Osteocyte (in vitro differentiated cells): ENCODE measurements around the gene MED31. TPM values are rescaled to one million over a fixed set of nuclear protein-coding genes. Genes with fewer than 3 reads are reported as not detected.

Experiments
- DNase-seq: peaks from one replicate; pipeline ENCODE4 v3.0.0; 2021; ENCODE audit warnings: mixed read lengths; ENCODE audit not compliant: unreplicated experiment; ENCODE audit errors: extremely low spot score
- H3K27ac Mint-ChIP-seq: one replicate; pipeline ENCODE4 v1.8.0; 2021; ENCODE audit warnings: mild to moderate bottlenecking, mixed read lengths; ENCODE audit not compliant: unreplicated experiment
- H3K27me3 Mint-ChIP-seq: one replicate; pipeline ENCODE4 v1.8.0; 2021; ENCODE audit warnings: mixed read lengths; ENCODE audit not compliant: unreplicated experiment
- H3K36me3 Mint-ChIP-seq: one replicate; pipeline ENCODE4 v1.8.0; 2021; ENCODE audit warnings: mixed read lengths; ENCODE audit not compliant: unreplicated experiment
- H3K4me1 Mint-ChIP-seq: one replicate; pipeline ENCODE4 v1.8.0; 2021; ENCODE audit warnings: mixed read lengths; ENCODE audit not compliant: unreplicated experiment
- H3K4me3 Mint-ChIP-seq: one replicate; pipeline ENCODE4 v1.8.0; 2021; ENCODE audit warnings: mild to moderate bottlenecking, moderate library complexity, mixed read lengths; ENCODE audit not compliant: unreplicated experiment
- H3K9me3 Mint-ChIP-seq: one replicate; pipeline ENCODE4 v1.8.0; 2021; ENCODE audit warnings: mixed read lengths; ENCODE audit not compliant: unreplicated experiment
- total RNA-seq: library from RNA; stranded (reverse); gene quantifications from 2 replicates; pipeline ENCODE4 v1.2.1, GENCODE V29; 2021
- TF ChIP-seq, protein P1 (sequence below): fragments of 200-600 bp; sonication (generic); IDR thresholded peaks from 2 replicates; pipeline ENCODE4 v1.5.0; 2021; ENCODE audit warnings: antibody characterized with exemption, mild to moderate bottlenecking, moderate library complexity

MED31 gene
- total RNA-seq, 1 donor from 2014 or later: 17.4 TPM

DNA sequence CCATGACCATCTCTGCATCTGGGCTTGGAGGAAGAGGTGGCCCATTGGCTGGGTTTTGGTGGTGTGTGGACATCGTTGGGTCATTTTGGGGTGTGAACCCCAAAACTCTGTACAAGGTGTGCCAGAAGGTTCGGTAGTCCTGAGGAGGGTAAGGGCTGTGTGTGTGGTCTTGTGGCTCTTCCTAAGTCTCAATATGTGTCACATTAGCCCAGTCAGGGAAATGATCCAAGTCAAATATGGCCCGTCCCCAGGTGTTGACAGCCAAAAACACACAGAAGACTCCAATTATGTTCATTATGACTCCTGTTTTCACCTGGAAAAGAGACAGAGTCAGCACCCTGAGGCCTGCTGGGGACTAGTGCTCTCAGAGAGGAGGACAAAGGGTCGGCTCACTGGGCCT lies 34.6 kb upstream of the MED31 start:
- Mint-ChIP-seq H3K27ac (no peak overlapping the region), H3K27me3 (no peaks in the 10 kb centered on the region), H3K36me3 (no peaks in the 10 kb centered on the region), H3K4me3 (no peak overlapping the region), H3K4me1 (no peaks in the 10 kb centered on the region), H3K9me3 (no peaks in the 10 kb centered on the region)
- DNase-seq: no peak
- TF ChIP-seq, protein P1, sequence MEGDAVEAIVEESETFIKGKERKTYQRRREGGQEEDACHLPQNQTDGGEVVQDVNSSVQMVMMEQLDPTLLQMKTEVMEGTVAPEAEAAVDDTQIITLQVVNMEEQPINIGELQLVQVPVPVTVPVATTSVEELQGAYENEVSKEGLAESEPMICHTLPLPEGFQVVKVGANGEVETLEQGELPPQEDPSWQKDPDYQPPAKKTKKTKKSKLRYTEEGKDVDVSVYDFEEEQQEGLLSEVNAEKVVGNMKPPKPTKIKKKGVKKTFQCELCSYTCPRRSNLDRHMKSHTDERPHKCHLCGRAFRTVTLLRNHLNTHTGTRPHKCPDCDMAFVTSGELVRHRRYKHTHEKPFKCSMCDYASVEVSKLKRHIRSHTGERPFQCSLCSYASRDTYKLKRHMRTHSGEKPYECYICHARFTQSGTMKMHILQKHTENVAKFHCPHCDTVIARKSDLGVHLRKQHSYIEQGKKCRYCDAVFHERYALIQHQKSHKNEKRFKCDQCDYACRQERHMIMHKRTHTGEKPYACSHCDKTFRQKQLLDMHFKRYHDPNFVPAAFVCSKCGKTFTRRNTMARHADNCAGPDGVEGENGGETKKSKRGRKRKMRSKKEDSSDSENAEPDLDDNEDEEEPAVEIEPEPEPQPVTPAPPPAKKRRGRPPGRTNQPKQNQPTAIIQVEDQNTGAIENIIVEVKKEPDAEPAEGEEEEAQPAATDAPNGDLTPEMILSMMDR: no peak

DNA sequence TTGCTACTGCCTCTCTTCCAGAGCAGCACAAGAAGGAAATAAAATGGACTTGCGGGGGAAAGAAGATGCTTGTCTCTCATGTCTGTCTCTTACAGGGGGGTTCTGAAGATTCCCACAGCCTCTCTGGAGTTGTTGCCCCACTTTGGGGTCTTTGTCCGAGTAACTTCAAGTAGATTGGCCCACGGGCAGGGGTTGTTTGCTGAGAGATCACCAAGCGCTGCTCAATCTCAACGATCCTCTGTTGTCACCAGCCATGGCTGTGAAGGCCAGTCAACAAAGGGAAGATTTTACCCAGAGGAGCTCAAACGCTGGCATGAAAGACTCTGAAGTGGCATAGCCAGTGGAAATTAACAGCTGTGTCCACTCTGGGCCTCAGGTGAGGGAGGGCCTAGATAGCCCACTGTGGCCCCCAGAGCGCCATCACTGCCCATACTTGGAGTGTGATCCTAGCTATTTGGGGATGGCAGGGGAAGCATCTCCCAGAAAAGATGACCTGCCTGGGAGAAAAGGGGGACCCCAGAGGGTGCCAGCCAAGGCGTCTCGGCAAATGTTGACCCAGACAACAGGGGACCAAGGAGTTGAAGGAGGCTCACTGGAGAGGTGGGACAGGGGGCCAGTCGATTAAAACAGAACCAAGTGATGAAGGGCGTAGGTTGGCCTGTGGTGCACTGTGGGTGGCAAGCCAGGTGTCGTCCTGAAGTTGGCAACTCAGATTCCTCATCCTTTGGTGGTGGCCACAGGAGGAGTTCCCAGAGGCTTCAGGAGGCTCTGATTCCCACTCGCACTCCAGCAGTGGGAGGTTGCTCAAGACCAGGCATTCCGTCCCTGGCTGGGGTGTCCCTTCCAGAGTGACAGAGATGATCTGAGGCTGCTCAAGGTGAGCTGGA lies 33.7 kb upstream of the MED31 start:
- H3K9me3 Mint-ChIP-seq: no peaks in the 10 kb centered on the region
- TF ChIP-seq, protein P1: no peak

DNA sequence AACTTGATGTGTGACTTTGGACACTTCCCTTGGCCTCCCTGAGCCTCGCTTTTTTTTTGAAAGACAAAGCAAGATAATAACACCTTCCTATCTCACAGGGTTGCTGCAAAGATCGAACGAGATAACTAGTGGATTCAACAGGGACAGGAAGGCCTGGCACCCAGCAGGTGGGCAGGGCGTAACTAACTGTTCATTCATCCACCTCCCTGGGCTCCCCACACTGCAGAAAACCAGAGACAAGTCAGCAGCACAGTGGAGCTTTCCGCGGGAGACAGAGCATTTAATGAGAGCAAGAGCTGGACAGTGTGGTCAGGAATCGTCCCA lies 33.0 kb upstream of the MED31 start:
- TF ChIP-seq, protein P1: no peak
- H3K4me1 Mint-ChIP-seq: no peaks in the 10 kb centered on the region
- no peak overlapping the region for H3K27ac Mint-ChIP-seq
- H3K9me3 Mint-ChIP-seq: no peaks in the 10 kb centered on the region
- H3K27me3 Mint-ChIP-seq: peaks cover 3% of the 10 kb centered on the region
- H3K4me3 Mint-ChIP-seq: no peak overlapping the region
- no peak for DNase-seq
- H3K36me3 Mint-ChIP-seq: no peaks in the 10 kb centered on the region

More for the DNA sequence above, 33.7 kb upstream of the MED31 start:
- no peak for DNase-seq
- Mint-ChIP-seq H3K4me3 (no peak overlapping the region), H3K27ac (no peak overlapping the region), H3K4me1 (no peaks in the 10 kb centered on the region), H3K27me3 (peaks cover 1% of the 10 kb centered on the region), H3K36me3 (no peaks in the 10 kb centered on the region)

DNA sequence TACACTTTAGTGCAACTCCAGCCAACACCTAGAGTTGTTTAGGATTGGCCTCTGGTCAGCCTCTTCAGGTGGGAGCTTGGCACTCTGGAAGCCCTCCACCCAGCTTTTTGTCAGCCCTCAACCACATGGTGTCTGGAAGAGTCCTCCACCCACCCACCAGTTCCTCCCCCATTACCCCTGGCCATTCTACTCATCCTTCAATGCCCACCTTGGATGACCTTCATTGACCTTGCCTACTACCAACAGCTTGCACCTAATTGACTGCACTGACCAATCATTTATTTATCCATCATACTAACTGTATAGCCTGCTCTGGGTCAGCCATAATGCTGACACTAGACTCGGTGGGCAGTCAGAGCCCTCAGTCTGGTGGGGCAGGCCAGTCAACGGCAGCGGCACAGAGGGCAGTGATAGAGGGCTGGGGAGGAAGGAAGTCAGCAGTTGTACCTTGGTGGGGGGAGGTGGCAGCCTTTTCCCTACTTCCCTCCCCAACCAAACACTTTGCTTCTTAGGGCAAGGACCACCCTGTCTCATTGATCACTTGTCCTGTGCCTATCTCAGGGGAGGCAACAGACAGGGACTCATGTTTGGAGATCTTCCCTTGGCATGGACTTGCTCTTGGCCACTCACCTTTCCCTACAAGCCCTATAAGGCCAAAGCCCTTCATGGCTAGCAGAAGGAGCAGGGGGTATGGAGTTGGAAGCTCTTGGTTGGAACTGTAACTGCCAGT lies 32.5 kb upstream of the MED31 start:
- H3K4me1 Mint-ChIP-seq: no peaks in the 10 kb centered on the region
- no peaks in the 10 kb centered on the region for H3K36me3 Mint-ChIP-seq
- H3K27me3 Mint-ChIP-seq: peaks cover 3% of the 10 kb centered on the region
- H3K9me3 Mint-ChIP-seq: no peaks in the 10 kb centered on the region
- DNase-seq: no peak
- TF ChIP-seq, protein P1: no peak
- H3K4me3 Mint-ChIP-seq: no peak overlapping the region
- H3K27ac Mint-ChIP-seq: no peak overlapping the region

DNA sequence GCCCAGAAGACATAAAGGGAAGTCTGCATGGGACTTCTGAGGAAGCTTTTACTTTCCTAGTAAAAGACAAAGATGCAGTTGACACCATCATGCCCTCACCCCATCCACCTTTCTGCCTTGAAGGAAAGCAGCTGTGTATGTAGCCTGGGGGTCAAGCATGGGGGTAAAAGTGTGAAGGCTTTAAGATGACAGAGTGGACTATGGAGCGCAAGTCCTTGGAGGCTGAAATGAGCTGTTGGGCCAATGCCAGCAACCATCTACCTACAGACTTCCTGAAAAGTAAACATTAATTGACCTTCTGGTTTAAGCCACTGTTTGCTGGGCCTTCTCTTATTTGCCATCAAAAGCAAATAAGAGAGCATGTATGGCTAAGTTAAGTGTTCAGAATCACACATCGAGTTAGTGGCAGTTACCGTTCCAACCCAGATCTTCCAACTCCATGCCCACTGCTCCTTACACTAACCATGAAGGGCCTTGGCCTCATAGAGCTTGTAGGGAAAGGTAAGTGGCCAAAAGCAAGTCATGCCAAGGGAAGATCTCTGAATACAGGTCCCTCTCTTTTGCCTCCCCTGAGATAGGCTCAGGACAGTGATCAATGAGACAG lies 31.8 kb upstream of the MED31 start:
- Mint-ChIP-seq H3K27me3 (peaks cover 8% of the 10 kb centered on the region), H3K4me3 (no peak overlapping the region), H3K36me3 (no peaks in the 10 kb centered on the region), H3K9me3 (no peaks in the 10 kb centered on the region), H3K4me1 (no peaks in the 10 kb centered on the region), H3K27ac (no peak overlapping the region)
- no peak for DNase-seq
- TF ChIP-seq, protein P1: no peak
